AG04449 (cell line): ENCODE data around the gene TMEM82.

ENCODE experiments used
- CTCF ChIA-PET: fragments of 350-600 bp; formaldehyde crosslinking; extraction: SDS; loops from one replicate; lab custom pipeline; 2021; ENCODE audit warnings: antibody characterized with exemption; lab: Yijun Ruan, JAX
- POLR2A ChIA-PET: fragments of 400-600, 350-600 bp; formaldehyde crosslinking; extraction: SDS; loops from one replicate; lab custom pipeline; 2020; ENCODE audit warnings: antibody characterized with exemption, inconsistent platforms; lab: Yijun Ruan, JAX
- DNase-seq: peaks from one replicate; pipeline ENCODE4 v3.0.0-alpha.2; 2010; ENCODE audit warnings: low read depth, low spot score
- H3K4me3 ChIP-seq: 2 replicates; pipeline ENCODE4 v1.5.1; 2011; ENCODE audit warnings: low read depth, mild to moderate bottlenecking, control low read depth, low read length
- CTCF ChIP-seq: IDR thresholded peaks from one replicate; pipeline ENCODE4 v1.5.1; 2011; ENCODE audit warnings: mild to moderate bottlenecking, moderate library complexity, low read length, control low read depth, inconsistent platforms; ENCODE audit not compliant: insufficient read depth; ENCODE audit errors: missing control alignments

The TMEM82 gene

GRCh38 chr1:15758343-15758931 is 16.1 kb downstream of the TMEM82 start, which contains the start of gene FBLIM1:
FBLIM1 (plus strand) TSS chr1:15758795; CDS start chr1:15764984, 6,189 bp downstream.
- ChIA-PET CTCF (no interaction called here), POLR2A (interaction anchor here (1.3 kb wide), 1 partner anchor 155 kb away, joined by 3 read pairs; no protein-coding TSS in a partner anchor)
- H3K4me3 ChIP-seq, result peak within 1 kb of the TSS; percentile 82
- no peak for DNase-seq
- no peak for TF ChIP-seq CTCF

- peak overlapping the region; percentile 82 for H3K4me3 ChIP-seq
- no peak for TF ChIP-seq CTCF
- DNase-seq, result no peak
- POLR2A ChIA-PET, result no interaction called here
- CTCF ChIA-PET, result interaction anchor here (1.3 kb wide), 1 partner anchor 10 kb away, joined by 3 read pairs; no protein-coding TSS in a partner anchor
These were observed 16.8 kb downstream of the TMEM82 start for GRCh38 chr1:15758953-15759661.

GRCh38 chr1:15760520-15761211 is 18.4 kb downstream of the TMEM82 start:
- DNase-seq, result no peak
- POLR2A ChIA-PET, result interaction anchor here (0.8 kb wide), 1 partner anchor 15 kb away, joined by 3 read pairs; no protein-coding TSS in a partner anchor
- peak overlapping the region; percentile 82 for H3K4me3 ChIP-seq
- CTCF ChIA-PET, result interaction anchor here (0.7 to 1.7 kb wide), 4 partner anchors 27 to 167 kb away, joined by 3 to 4 read pairs (median 3); partner anchors contain the start of gene PLEKHM2
- TF ChIP-seq CTCF, result no peak

GRCh38 chr1:15761366-15762128 is 19.2 kb downstream of the TMEM82 start:
- POLR2A ChIA-PET, result no interaction called here
- DNase-seq, result no peak
- TF ChIP-seq CTCF, result no peak
- H3K4me3 ChIP-seq, result peak overlapping the region; percentile 82
- CTCF ChIA-PET, result interaction anchor here (0.6 to 1.7 kb wide), 3 partner anchors 10 to 26 kb away, joined by 3 read pairs; no protein-coding TSS in a partner anchor

- no peak for TF ChIP-seq CTCF
- H3K4me3 ChIP-seq, result no peak overlapping the region
- POLR2A ChIA-PET, result no interaction called here
- CTCF ChIA-PET, result no interaction called here
- no peak for DNase-seq
These were observed 20.2 kb downstream of the TMEM82 start for GRCh38 chr1:15762546-15762945.
